Measurements from ENCODE around the gene SRBD1. TPM values are rescaled to one million over a fixed set of nuclear protein-coding genes. Genes with fewer than 3 reads are reported as not detected.

The SRBD1 gene
- total RNA-seq, 3 donors from 2014 or later, result 21.1 to 30.2 (median 21.9) TPM

DNA sequence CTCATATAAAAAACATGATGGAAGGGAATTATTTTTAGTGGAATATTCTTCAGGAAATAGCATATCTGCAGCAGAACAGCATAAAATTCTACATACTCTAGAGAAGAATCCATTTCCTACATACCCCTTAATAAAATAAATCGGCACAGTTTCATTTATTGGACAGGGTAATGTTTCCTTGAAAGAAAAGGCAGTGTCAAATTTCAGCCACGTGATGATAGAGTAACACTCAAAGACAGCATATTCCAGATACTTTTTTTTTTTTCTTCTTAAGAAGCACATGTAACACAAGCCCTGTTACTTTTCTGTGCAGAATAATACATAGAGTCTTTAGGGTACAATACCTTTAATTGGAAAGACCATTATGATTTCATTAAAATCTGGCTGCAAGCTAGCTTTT lies 204.4 kb downstream of the SRBD1 start:
- intact Hi-C loops (cut with DNase I; ENCODE audit: low total_unique reads), result no loop called here
- TF ChIP-seq, protein P1, sequence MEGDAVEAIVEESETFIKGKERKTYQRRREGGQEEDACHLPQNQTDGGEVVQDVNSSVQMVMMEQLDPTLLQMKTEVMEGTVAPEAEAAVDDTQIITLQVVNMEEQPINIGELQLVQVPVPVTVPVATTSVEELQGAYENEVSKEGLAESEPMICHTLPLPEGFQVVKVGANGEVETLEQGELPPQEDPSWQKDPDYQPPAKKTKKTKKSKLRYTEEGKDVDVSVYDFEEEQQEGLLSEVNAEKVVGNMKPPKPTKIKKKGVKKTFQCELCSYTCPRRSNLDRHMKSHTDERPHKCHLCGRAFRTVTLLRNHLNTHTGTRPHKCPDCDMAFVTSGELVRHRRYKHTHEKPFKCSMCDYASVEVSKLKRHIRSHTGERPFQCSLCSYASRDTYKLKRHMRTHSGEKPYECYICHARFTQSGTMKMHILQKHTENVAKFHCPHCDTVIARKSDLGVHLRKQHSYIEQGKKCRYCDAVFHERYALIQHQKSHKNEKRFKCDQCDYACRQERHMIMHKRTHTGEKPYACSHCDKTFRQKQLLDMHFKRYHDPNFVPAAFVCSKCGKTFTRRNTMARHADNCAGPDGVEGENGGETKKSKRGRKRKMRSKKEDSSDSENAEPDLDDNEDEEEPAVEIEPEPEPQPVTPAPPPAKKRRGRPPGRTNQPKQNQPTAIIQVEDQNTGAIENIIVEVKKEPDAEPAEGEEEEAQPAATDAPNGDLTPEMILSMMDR (IDR thresholded peaks at IDR 0.05), result no peak
- no peak for TF ChIP-seq POLR2A (IDR thresholded peaks at IDR 0.05)
- no peak for TF ChIP-seq POLR2AphosphoS5 (IDR thresholded peaks at IDR 0.05)

DNA sequence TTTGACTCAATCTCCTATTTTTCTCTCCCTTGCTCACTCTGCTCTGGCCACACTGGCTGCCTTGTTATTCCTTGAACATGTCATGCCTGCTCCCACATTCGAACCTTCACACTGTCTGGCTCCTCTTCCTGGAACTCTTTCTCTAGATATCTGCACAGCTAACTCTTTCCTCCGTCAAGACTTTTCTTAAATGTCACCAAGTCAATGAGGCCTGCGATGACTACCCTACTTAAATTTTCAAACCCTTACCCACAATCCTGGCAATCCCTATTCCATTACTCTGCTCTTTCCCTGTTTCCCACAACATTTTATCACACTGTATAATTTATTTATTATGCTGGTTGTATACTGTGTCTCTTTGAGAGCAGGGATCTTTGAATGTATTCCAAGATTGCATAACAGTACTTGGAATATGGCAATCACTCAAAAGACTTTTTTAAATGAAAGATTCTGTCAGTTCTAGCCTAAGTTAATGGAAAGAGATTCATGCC lies 206.2 kb downstream of the SRBD1 start:
- no peaks in the 10 kb centered on the region for H3K36me3 ChIP-seq
- intact Hi-C loops (cut with DNase I; ENCODE audit: low total_unique reads), result no loop called here
- no peaks in the 10 kb centered on the region for H3K9me3 ChIP-seq
- no peak overlapping the region for H3K27ac ChIP-seq
- DNase-seq (ENCODE audit: low spot score in 2 of 2), result no peak
- H3K27me3 ChIP-seq, result no peaks in the 10 kb centered on the region
- TF ChIP-seq POLR2A (IDR thresholded peaks at IDR 0.05), result no peak
- TF ChIP-seq POLR2AphosphoS5 (IDR thresholded peaks at IDR 0.05), result no peak
- TF ChIP-seq, protein P1 (IDR thresholded peaks at IDR 0.05), result no peak
- no peaks in the 10 kb centered on the region for H3K4me1 ChIP-seq
- no peak overlapping the region for H3K4me3 ChIP-seq

More for the DNA sequence above, 204.4 kb downstream of the SRBD1 start:
- H3K27me3 ChIP-seq, result no peaks in the 10 kb centered on the region
- no peaks in the 10 kb centered on the region for H3K36me3 ChIP-seq
- H3K4me3 ChIP-seq, result no peak overlapping the region
- no peak for DNase-seq (ENCODE audit: low spot score in 2 of 2)
- H3K27ac ChIP-seq, result no peak overlapping the region
- no peaks in the 10 kb centered on the region for H3K9me3 ChIP-seq
- no peaks in the 10 kb centered on the region for H3K4me1 ChIP-seq

DNA sequence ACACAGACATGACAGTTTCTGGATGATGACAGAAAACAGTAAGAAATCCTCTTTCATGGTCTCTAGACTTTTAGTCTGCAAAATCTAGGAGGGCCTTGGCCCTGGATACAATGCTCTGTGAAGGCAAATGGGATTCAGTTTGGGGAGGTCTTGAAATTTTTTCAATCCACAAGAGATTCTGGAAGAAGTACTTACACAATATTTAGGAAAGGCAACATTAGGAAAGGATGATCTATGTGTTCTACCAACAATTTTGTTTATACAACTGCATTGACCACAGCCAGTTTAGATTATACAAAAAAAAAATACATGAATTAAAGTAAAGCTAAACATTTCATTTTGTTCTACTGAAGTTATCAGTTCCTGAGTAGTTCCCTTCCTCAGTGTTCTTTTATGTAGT lies 208.0 kb downstream of the SRBD1 start:
- TF ChIP-seq, protein P1 (IDR thresholded peaks at IDR 0.05), result no peak
- TF ChIP-seq POLR2AphosphoS5 (IDR thresholded peaks at IDR 0.05), result no peak
- TF ChIP-seq POLR2A (IDR thresholded peaks at IDR 0.05), result no peak
- Histone ChIP-seq H3K4me3 (no peak overlapping the region), H3K27me3 (no peaks in the 10 kb centered on the region), H3K27ac (no peak overlapping the region), H3K4me1 (no peaks in the 10 kb centered on the region), H3K9me3 (no peaks in the 10 kb centered on the region), H3K36me3 (no peaks in the 10 kb centered on the region)
- no peak for DNase-seq (ENCODE audit: low spot score in 2 of 2)
- intact Hi-C loops (cut with DNase I; ENCODE audit: low total_unique reads), result no loop called here

DNA sequence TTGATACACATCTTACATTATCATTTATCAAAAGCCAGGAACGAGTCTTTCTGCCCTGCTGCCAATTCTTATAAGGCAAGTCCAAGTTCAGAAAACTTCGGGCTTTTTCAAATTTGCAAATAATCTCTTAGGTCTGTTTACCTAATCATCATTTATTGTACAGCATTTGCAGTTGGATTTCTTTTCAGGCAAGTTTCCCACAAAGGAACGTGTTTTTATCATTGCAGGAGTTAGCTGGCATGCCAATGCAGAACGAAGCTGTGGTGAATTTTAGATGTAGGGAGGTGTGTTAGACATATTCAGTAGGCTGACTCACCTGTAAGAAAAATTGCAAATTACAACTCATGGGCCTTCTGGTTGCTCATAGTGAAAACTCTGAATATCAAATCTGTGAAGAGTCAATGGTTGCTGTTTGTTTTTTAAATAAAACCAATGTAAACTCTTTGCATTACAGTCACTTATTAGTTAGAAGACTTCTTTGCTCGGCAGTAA lies 209.6 kb downstream of the SRBD1 start:
- H3K4me3 ChIP-seq, result no peak overlapping the region
- no peaks in the 10 kb centered on the region for H3K4me1 ChIP-seq
- H3K27ac ChIP-seq, result no peak overlapping the region
- no peaks in the 10 kb centered on the region for H3K36me3 ChIP-seq
- H3K9me3 ChIP-seq, result no peaks in the 10 kb centered on the region
- intact Hi-C loops (cut with DNase I; ENCODE audit: low total_unique reads), result no loop called here
- DNase-seq (ENCODE audit: low spot score in 2 of 2), result no peak
- TF ChIP-seq POLR2AphosphoS5 (IDR thresholded peaks at IDR 0.05) (no peak), POLR2A (IDR thresholded peaks at IDR 0.05) (no peak)
- TF ChIP-seq, protein P1 (IDR thresholded peaks at IDR 0.05), result no peak
- no peaks in the 10 kb centered on the region for H3K27me3 ChIP-seq

DNA sequence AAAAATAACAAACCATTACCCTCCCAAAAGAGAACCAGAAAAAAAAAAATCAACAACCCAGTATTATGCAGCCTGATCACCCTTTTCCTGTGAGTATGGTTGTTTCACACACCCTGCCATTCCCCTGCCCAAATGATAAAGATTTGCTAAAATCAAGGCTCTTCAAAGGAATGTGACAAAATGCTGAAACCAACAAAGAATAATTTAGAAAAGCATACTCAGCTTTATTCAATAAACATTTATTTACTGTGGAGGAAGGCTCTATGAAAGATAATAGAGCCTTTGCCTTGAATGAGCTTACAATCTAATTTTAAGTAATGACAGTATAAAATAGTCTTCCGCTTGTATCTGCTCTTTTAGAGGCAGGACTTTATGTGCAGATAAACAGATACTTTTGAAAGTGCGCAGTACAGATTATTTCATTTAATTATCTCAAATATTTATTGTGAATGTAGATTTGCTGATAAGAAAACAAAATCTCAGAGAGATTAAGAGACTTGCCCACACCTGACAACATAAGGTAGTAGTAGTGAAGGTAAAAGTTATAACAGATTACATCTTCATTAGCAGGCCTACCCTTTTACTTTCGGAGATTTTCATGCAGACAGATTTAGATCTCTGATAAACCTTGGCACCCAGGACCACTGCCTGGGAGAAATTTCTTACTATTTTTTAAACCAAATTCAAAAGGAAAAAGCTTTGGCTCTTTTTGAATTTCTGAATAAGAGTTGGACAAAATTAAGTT lies 211.9 kb downstream of the SRBD1 start:
- Histone ChIP-seq H3K9me3 (no peaks in the 10 kb centered on the region), H3K4me3 (no peak overlapping the region), H3K27me3 (no peaks in the 10 kb centered on the region), H3K27ac (no peak overlapping the region), H3K36me3 (no peaks in the 10 kb centered on the region), H3K4me1 (no peaks in the 10 kb centered on the region)
- no peak for DNase-seq (ENCODE audit: low spot score in 2 of 2)
- TF ChIP-seq, protein P1 (IDR thresholded peaks at IDR 0.05), result no peak
- TF ChIP-seq POLR2A (IDR thresholded peaks at IDR 0.05), result no peak
- no peak for TF ChIP-seq POLR2AphosphoS5 (IDR thresholded peaks at IDR 0.05)
- intact Hi-C loops (cut with DNase I; ENCODE audit: low total_unique reads), result no loop called here

All from breast epithelium (tissue), 4 donors.